Panc1 (cell line): ENCODE data around the gene KIF25. TPM values are rescaled to one million over a fixed set of nuclear protein-coding genes. Genes with fewer than 3 reads are reported as not detected.

Experiments used
- ATAC-seq: fragments of 200-7000 bp; cut with Tn5 transposase; 2 replicates; pipeline ENCODE4 v1.9.1; 2020; ENCODE audit warnings: mild to moderate bottlenecking, moderate library complexity
- BruUV-seq: library from RNA; stranded (reverse); fragments of 400-500 nt; replicated peaks from 2 replicates; lab custom pipeline; 2021; lab: Mats Ljungman, UMichigan
- CTCF ChIA-PET: fragments of 300-600 bp; sonication (Branson Sonifier 250); formaldehyde crosslinking; loops from one replicate; lab custom pipeline; 2022; ENCODE audit warnings: antibody characterized with exemption; lab: Charles Lee
- POLR2A ChIA-PET: fragments of 300-600 bp; sonication (Branson Sonifier 250); formaldehyde crosslinking; loops from one replicate; lab custom pipeline; 2022; ENCODE audit warnings: antibody characterized with exemption; lab: Charles Lee
- DNase-seq: peaks from one replicate; pipeline ENCODE4 v3.0.0-alpha.2; 2010; ENCODE audit warnings: low read depth, low spot score
- H3K27ac ChIP-seq: 2 replicates; pipeline ENCODE4 v1.5.1; 2011; ENCODE audit warnings: mild to moderate bottlenecking, low read length, inconsistent platforms
- H3K27me3 ChIP-seq: fragments of 200-500 bp; sonication (Bioruptor generic); 2 replicates; pipeline ENCODE4 v1.6.0; 2014; ENCODE audit warnings: low read length, inconsistent platforms; ENCODE audit not compliant: control insufficient read depth, insufficient read depth
- H3K36me3 ChIP-seq: fragments of 200-500 bp; sonication (Bioruptor generic); 2 replicates; pipeline ENCODE4 v1.5.1; 2014; ENCODE audit warnings: inconsistent platforms, mild to moderate bottlenecking, low read length, moderate library complexity; ENCODE audit not compliant: control insufficient read depth, insufficient read depth
- H3K4me1 ChIP-seq: 2 replicates; pipeline ENCODE4 v1.5.1; 2011; ENCODE audit warnings: inconsistent platforms, mild to moderate bottlenecking, low read length, moderate library complexity; ENCODE audit not compliant: control insufficient read depth, insufficient read depth
- H3K4me3 ChIP-seq, 2 experiments: 2 replicates each; pipeline ENCODE4 v1.5.1; 2011 to 2012; ENCODE audit warnings: low read depth in 2 of 2, low read length in 2 of 2, mild to moderate bottlenecking in 2 of 2, inconsistent platforms in 1 of 2, moderate library complexity in 1 of 2
- H3K9me3 ChIP-seq: fragments of 200-500 bp; sonication (Bioruptor generic); 2 replicates; pipeline ENCODE4 v1.5.1; 2014; ENCODE audit warnings: low read depth, mild to moderate bottlenecking, inconsistent platforms, low read length, moderate library complexity; ENCODE audit not compliant: control insufficient read depth, insufficient read depth
- CTCF ChIP-seq: fragments of 450-650 bp; IDR thresholded peaks from 2 replicates; pipeline ENCODE4 v1.5.1; 2017; ENCODE audit warnings: mild to moderate bottlenecking
- POLR2AphosphoS5 ChIP-seq: IDR thresholded peaks from 2 replicates; pipeline ENCODE4 v1.6.1; 2012; ENCODE audit warnings: mild to moderate bottlenecking, low read depth, low read length, moderate library complexity
- REST ChIP-seq, 2 experiments: IDR thresholded peaks; 2 replicates each; pipeline ENCODE4 v1.6.1; 2011 to 2012; ENCODE audit warnings: low read depth in 2 of 2, control low read depth in 1 of 2, low read length in 1 of 2, mild to moderate bottlenecking in 1 of 2, moderate library complexity in 1 of 2; ENCODE audit not compliant: insufficient read depth in 1 of 2
- SIN3A ChIP-seq: IDR thresholded peaks from 2 replicates; pipeline ENCODE4 v1.6.1; 2012; ENCODE audit warnings: low read depth, mild to moderate bottlenecking, low read length, moderate library complexity, borderline replicate concordance; ENCODE audit not compliant: insufficient read depth
- TCF7L2 ChIP-seq: IDR thresholded peaks from 2 replicates; pipeline ENCODE4 v1.6.1; 2011; ENCODE audit warnings: mild to moderate bottlenecking, low read depth, low read length, inconsistent platforms
- in situ Hi-C: cut with HindIII; loops from 2 replicates; pipeline ENCODE4 v1.10.0; 2016; ENCODE audit warnings: low sequenced_read_pairs, low pct_unique_long_range_greater_than_20kb
- intact Hi-C: fragments of 100-400 bp; cut with micrococcal nuclease; formaldehyde crosslinking; loops from one replicate; pipeline ENCODE4 v1.10.0; 2022; ENCODE audit not compliant: unreplicated experiment
- total RNA-seq: library from RNA; stranded (reverse); gene quantifications from one replicate; pipeline ENCODE4 v1.2.1, GENCODE V29; 2021; ENCODE audit not compliant: unreplicated experiment

KIF25 gene
- total RNA-seq, 1 experiment from 2014 or later = 0.44 TPM

- Histone ChIP-seq H3K27me3 (no peaks in the 10 kb centered on the region), H3K27ac (no peak overlapping the region), H3K36me3 (no peaks in the 10 kb centered on the region), H3K4me1 (no peaks in the 10 kb centered on the region), H3K4me3 (no peak overlapping the region), H3K9me3 (no peaks in the 10 kb centered on the region)
- intact Hi-C loops (loop anchor here (10.0 kb wide), 1 partner anchor 138 kb away; no protein-coding TSS in a partner anchor), in situ Hi-C loops (no loop called here)
- ChIA-PET POLR2A (interaction anchor here (0.7 kb wide), 1 partner anchor 26 kb away, joined by 3 read pairs; no protein-coding TSS in a partner anchor), CTCF (interaction anchor here (0.6 kb wide), 1 partner anchor 16 kb away, joined by 6 read pairs; no protein-coding TSS in a partner anchor)
- no peak for TF ChIP-seq SIN3A
- no peak for TF ChIP-seq POLR2AphosphoS5
- no peak for TF ChIP-seq TCF7L2
- no peak for TF ChIP-seq REST (IDR thresholded peaks at IDR 0.05; ENCODE audit: insufficient read depth in 1 of 2, low read depth in 2 of 2, low read length in 1 of 2)
- no peak for TF ChIP-seq CTCF
- ATAC-seq = 0 out of 2 replicates have a peak, but pooled peaks have one; percentile 11
- DNase-seq = no peak
- BruUV-seq = no TSS peak
These were observed 54.9 kb downstream of the KIF25 start for GRCh38 chr6:168052291-168052891.

- Histone ChIP-seq H3K9me3 (no peaks in the 10 kb centered on the region), H3K4me1 (no peaks in the 10 kb centered on the region), H3K36me3 (no peaks in the 10 kb centered on the region), H3K27me3 (no peaks in the 10 kb centered on the region), H3K27ac (no peak overlapping the region), H3K4me3 (no peak overlapping the region)
- no peak for TF ChIP-seq REST (IDR thresholded peaks at IDR 0.05; ENCODE audit: insufficient read depth in 1 of 2, low read depth in 2 of 2, low read length in 1 of 2)
- no peak for TF ChIP-seq TCF7L2
- no peak for TF ChIP-seq SIN3A
- TF ChIP-seq CTCF = no peak
- no peak for TF ChIP-seq POLR2AphosphoS5
- CTCF ChIA-PET = interaction anchor here (0.6 kb wide), 1 partner anchor 49 kb away, joined by 7 read pairs; no protein-coding TSS in a partner anchor
- DNase-seq (no peak), ATAC-seq (no peak)
- BruUV-seq = no TSS peak
- intact Hi-C loops = loop anchor here (10.0 kb wide), 1 partner anchor 139 kb away; no protein-coding TSS in a partner anchor
- in situ Hi-C loops = no loop called here
- POLR2A ChIA-PET = no interaction called here
These were observed 55.9 kb downstream of the KIF25 start for GRCh38 chr6:168053086-168053956.
